GM21360 (cell line): Measurements from ENCODE around the gene MANF.
"Not testable (repeated sequence)": the region's sequence is repeated elsewhere in the genome, so short reads cannot be mapped to it uniquely, and the experiment has no call there.

ENCODE experiments used
- ATAC-seq: cut with Tn5 transposase; IDR thresholded peaks from one replicate; pipeline ENCODE4 v1.9.1; 2021; ENCODE audit warnings: mild to moderate bottlenecking, moderate library complexity; ENCODE audit not compliant: unreplicated experiment

Gene MANF

GRCh38 chr3:51384726-51385473 lies at the start of gene MANF:
Gene MANF, plus strand, starts transcription at chr3:51385291. Its CDS starts 52 bp downstream, at chr3:51385343.
- ATAC-seq: peak; percentile 94

GRCh38 chr3:51336261-51336660 lies 48.8 kb upstream of the MANF start:
- no peak for ATAC-seq

- ATAC-seq: no peak
Measured at GRCh38 chr3:51337666-51338065, 47.4 kb upstream of the MANF start.

GRCh38 chr3:51338632-51339031 lies 46.5 kb upstream of the MANF start:
- no peak for ATAC-seq

- ATAC-seq: no peak
Measured at GRCh38 chr3:51340013-51340829, 44.9 kb upstream of the MANF start.

GRCh38 chr3:51340989-51341636 lies 44.0 kb upstream of the MANF start:
- ATAC-seq: no peak

- no peak for ATAC-seq
Measured at GRCh38 chr3:51343918-51344687, 41.0 kb upstream of the MANF start.

- ATAC-seq: no peak
Measured at GRCh38 chr3:51350751-51351150, 34.3 kb upstream of the MANF start.

- no peak for ATAC-seq
Measured at GRCh38 chr3:51353131-51353530, 32.0 kb upstream of the MANF start.

- ATAC-seq: no peak
Measured at GRCh38 chr3:51353691-51354090, 31.4 kb upstream of the MANF start.

GRCh38 chr3:51354172-51354571 lies 30.9 kb upstream of the MANF start:
- ATAC-seq: no peak

GRCh38 chr3:51354731-51355615 lies 30.1 kb upstream of the MANF start:
- no peak for ATAC-seq

GRCh38 chr3:51355891-51356578 lies 29.1 kb upstream of the MANF start:
- no peak for ATAC-seq

- ATAC-seq: no peak
Measured at GRCh38 chr3:51357856-51358255, 27.2 kb upstream of the MANF start.

- ATAC-seq: no peak
Measured at GRCh38 chr3:51358981-51359380, 26.1 kb upstream of the MANF start.

- no peak for ATAC-seq
Measured at GRCh38 chr3:51360806-51361205, 24.3 kb upstream of the MANF start.

- no peak for ATAC-seq
Measured at GRCh38 chr3:51361746-51362145, 23.3 kb upstream of the MANF start.

GRCh38 chr3:51362476-51362875 lies 22.6 kb upstream of the MANF start:
- ATAC-seq: no peak

- not testable (repeated sequence) for ATAC-seq
Measured at GRCh38 chr3:51368276-51368675, 16.8 kb upstream of the MANF start.
